HG03175 (cell line): Measurements from ENCODE around the gene POLDIP3.
"Not testable (repeated sequence)": the region's sequence is repeated elsewhere in the genome, so short reads cannot be mapped to it uniquely, and the experiment has no call there.

Experiments used
- ATAC-seq: cut with Tn5 transposase; IDR thresholded peaks from one replicate; pipeline ENCODE4 v1.9.1; 2021; ENCODE audit warnings: mild to moderate bottlenecking, moderate library complexity; ENCODE audit not compliant: unreplicated experiment

POLDIP3 gene

DNA sequence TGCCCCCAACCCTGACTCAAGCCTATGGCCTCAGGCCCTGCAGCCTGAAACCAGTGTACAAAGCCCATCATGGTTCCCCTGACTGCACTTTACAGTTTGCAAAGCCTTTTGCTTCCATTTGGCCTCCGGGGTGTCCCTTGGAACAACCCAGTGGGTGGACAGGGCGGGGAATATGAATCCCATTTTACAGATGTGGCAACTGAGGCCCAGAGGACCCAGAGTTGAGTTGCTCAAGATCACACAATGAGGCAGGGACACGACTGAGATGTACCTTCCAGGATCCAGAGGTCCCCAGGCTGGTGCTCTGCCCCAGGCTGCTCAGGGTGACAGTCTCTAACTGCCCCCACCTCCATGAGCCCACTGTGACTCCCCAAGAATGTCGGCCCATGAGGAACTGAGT is 5.4 kb upstream of the POLDIP3 start:
- ATAC-seq, result no peak

DNA sequence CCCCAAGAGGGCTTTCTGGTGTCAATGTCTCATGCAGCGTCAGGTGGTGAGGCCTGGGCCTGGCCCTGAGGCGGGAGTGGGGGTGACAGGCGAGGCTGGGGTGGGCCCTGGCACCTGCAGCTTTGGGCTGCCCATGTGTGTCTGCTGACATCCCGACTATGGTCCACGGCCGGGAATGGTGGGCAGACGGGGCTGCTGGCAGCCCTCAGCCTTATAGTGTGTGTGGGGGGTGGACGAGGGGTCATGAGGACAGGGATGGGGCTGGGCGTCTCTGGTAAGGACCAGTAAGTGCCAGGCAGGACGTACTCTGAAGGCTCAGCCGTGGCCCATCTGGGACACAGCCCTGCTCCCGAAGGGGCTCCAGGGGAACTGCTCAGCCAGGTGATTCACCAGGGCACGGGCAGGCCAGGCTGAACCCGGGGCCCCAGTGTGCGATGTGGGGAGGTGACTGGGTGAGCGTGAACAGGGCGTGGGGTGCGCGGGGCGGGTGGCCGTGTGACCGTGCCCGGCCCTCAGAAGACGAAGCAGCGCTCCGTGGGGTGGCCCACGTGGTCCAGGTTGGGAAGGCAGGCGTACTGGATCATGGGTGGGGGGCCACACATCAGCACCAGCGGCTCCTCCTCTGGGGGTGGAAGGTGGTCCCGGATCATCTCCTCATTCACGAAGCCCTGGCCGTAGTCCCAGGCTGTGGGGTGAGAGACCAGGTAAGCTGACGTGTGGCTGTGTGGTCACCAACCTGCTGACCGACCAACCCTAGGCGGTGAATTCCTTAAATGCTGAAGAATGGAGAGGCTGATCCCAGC is 4.8 kb upstream of the POLDIP3 start:
- no peak for ATAC-seq

DNA sequence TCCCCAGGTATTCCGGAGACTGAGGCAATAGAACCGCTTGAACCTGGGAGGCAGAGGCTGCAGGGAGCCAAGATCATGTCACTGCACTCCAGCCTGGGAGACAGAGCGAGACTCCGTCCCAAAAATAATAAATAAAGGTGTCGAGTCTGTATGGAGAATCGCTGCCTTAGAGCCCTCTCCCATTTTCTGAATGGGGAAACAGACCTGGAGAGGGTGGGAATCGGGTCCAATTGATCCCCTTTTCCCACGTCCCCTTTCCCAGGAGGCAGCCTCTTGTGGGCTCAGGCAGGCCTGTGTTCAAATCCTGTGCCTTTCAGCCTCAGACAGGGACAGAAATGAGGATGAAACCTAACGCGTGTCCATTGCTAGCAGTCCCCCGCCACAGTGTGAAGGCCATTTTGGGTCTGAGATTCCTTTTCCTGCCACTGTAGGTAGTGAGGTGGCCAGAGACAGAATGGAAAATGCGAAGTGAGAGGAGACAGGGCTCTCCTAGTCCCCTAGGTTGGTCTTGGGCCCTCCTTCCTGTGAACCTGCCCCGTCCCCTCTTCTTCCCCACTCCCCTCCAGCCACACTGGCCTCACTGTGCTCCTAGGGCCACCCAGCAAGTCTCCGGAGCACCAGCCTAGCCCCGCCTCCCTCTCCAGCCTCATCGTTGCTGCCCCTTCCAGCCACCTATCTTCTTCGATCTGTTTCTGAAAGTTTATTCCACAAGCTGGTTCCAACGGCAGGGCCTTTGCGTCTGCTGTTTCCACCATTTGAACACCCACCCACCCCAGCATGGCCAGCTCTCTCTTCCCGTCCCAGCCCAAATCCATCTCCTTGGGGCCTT is 2.7 kb upstream of the POLDIP3 start:
- no peak for ATAC-seq

DNA sequence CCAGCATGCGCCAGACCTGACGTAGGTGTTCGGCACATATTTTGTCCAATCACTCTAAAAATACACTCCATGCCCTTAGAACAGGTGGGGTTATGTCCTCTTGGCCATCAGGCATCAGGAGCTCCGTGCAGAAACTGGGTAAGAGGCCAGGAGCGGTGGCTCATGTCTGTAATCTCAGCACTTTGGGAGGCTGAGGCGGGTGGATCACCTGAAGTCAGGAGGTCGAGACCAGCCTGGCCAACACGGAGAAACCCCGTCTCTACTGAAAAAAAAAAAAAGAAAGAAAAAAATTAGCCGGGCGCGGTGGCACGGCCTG is 1.1 kb upstream of the POLDIP3 start:
- ATAC-seq, result not testable (repeated sequence)

DNA sequence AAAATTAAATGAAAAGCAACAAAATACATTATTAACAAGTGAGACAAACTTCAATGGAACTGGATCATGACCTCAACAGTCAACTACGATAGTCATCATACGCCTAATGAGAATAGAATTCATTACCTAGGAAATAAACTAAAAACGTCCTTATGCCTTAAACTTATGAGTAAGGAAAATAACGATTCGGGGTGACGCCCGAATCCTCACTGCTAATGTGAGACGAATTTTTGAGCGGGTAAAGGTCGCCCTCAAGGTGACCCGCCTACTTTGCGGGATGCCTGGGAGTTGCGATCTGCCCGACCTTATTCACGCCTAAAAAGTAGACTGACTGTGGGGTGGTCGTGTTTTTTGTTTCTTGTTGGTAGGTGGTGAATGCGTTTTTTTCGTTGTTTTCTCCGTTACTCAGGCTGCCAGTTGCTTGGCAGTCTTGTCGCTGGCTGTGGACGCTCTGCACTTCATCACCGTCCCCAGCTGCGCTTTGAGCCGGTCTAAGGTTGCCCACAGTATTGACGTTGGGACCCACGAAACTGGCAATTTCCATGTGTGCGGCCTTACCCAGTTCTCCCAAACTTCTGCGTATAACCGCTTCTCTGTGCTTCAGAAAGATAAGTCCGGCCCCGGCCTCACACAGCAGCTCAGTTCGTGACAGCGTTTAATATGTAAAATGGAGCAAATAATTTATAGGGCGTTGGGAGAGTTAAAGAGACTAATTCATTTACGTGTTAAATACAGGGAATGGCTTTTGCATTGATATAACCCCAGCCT is 593 bp upstream of the POLDIP3 start:
- peak; percentile 61 for ATAC-seq

DNA sequence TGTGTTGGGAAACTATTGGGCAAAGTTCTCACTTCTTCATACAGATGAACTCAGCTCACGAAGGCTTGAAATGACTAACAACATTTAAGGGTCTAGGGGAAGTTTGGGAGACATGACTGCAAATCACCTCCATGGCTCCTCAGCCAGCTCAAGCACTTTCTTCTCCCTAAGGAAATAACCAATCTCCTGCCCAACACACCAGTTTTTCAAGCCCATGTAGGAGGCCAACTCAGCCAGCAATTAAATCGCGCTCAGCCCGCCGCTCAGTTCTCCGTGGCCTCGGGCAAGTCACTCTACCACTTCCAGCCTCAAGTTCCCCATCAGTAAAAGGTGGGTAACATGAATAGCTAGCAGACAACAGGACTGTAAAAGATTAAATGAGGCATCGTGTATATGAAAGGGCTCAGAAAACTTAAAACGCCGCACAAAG is 796 bp downstream of the POLDIP3 start:
- no peak for ATAC-seq

DNA sequence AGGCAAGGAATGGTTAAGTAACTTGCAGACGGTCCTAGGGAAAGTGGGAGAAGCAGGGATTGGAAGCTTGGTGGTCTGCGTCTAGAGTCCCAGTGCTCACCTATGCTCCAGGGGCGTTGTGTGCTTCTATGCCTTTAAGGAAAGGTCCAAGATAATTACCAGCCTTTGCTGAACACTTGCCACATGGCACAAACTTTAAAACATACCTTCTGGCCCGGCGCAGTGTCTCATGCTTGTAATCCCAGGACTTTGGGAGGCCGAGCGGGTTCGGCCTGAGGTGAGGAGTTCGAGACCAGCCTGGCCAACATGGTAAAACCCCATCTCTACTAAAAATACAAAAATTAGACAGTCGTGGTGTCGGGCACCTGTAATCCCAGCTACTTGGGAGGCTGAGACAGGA is 2.3 kb downstream of the POLDIP3 start:
- no peak for ATAC-seq

DNA sequence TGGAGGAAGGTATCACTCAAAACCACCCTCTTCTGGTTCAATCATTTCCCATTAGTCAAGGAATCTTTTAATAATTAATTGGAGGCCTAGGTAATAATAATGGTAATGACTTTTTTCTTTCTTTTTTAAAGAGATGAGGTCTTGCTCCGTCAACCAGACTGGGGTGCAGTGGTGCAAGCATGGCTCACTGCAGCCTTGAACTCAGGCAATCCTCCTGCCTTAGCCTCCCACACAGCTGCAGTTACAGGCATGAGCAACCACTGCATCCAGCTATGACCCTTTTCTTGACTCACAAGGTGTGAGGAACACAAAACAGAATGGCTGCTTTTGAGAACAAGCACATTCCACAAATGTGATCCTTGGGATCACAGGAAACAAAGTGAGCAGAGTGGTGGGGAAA is 3.6 kb downstream of the POLDIP3 start:
- no peak for ATAC-seq

DNA sequence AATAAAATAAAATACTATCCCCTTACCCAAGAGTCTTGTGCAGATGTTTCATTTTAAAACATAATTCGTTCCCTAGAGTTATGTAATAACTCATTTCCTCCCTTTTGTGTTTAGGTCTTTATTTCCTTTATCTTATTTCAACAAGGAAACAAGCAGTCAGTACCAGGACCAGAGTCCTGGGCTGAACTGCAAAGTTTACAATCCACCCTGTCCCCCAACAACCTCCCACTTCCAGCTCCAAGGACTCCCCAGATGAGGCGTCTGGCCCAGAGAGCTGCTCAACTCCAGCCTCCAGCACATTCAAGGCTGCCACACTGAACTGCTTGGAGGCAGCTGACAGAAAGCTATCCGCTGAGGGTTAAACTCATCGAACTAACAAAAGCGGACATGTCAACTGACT is 4.5 kb downstream of the POLDIP3 start:
- no peak for ATAC-seq

DNA sequence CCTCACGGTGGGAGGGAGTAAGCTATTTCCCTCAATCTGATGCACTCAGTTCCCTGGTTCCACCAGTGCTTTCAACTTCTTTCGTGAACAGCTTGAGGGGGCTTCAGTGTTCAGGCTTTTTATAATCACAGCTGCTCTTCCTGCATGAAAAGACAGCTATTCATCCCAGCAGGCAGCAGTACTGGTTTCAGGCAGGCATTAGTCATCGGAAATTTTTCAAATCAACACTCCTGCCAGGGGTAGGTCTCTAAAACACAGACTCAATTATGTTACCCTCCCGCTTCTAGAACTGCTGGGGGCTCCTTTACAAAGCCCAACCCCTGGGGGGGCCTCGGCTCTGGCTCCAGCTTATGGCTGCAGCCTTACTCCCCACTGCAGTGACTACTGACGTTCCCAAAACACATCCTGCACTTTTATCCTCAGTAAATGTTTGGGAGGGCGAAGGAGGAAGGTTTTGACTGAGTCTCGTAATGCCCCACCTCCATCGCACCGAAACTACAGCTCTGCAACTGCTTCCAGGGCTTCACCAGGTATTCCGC is 5.8 kb downstream of the POLDIP3 start:
- no peak for ATAC-seq

DNA sequence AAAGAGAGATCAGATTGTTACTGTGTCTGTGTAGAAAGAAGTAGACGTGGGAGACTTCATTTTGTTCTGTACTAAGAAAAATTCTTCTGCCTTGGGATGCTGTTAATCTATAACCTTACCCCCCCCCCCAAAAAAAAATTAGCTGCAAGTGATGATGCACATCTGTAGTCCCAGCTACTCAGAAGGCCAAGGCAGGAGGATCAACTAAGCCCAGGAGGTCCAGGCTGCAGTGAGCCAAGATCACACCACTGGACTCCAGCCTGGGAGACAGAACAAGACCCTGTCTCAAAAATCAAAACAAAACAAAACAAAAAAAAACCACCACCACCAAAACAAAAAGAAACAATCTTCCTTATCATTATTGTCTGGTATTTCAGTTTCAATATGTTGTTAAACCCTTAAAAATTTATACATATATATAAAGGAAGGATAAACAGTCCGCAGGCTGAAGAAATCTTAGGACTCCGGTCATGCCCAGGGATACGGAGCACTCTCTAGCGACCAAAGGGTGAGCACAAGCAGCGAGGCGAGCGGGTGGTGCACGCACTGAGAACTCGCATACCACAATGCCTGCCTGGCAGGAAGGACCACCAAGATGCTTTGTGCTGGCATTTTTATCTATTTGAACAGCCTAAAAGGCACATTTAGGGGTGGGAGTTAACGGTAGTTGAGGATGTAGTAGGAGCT is 6.4 kb downstream of the POLDIP3 start:
- no peak for ATAC-seq

DNA sequence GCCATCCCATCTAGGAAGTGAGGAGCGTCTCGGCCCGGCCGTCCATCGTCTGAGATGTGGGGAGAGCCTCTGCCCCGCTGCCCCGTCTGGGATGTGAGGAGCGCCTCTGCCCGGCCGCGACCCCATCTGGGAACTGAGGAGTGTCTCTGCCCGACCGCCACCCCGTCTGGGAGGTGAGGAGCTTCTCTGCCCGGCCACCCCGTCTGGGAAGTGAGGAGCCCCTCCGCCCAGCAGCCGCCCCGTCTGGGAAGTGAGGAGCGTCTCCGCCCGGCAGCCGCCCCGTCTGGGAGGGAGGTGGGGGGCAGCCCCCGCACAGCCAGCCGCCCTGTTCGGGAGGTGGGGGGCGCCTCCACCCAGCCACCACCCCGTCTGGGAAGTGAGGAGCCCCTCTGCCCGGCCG is 7.0 kb downstream of the POLDIP3 start:
- ATAC-seq, result not testable (repeated sequence)

DNA sequence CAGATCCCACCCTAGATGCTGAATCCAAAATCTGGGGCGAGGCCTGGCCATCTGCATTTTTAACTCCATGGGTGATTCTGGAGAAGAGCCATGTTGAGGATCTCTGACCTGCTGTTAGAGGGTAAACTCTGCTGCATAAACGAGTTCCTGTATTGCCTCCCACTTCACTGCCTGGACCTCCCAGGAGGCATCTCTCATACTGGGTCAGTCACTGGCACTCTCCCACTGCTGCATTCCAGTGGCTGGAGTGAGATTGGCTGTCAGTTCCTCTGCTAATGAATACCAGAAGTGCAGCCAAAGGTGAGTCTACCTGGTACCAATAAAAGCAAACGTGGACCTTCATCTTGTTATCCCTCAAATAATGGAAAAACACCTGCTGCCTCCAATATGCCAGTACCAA is 10.3 kb downstream of the POLDIP3 start:
- ATAC-seq, result no peak

DNA sequence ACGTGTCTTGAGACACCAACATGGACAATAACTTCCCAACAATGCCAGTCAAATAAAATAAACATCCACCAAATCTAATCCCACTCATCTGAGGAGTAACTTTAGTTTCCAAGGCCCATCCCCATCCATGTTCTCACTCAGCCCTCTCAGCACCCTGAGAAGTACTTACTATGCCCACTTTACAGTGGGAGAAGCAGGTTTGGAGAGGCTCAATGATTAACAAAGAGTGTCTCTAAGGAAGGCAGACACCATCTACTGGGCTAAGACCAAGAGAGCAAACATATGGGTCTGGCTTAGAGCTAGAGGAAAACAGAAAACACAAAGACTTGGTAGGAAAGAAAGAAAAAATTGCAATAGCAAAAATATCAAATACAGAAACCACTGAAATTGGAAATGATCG is 11.3 kb downstream of the POLDIP3 start:
- no peak for ATAC-seq

DNA sequence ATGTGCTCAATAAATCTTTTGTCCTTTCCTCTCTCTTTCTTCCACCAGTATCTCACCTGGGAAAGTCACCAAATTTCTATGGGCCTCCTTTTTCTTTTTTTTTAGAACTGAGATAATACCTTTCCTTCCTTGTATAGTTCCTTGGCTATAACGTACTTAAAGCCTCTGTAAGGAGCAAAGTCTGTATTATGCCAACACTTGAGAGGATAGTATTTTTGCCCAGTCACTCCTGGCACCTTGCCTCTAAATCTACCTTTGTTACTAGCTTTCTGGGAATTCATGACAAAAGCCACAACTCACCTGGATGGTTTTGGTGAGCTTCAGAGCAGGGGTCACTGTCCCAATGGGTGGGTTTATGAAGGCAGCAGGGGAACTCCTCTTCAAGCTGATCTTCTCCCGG is 12.2 kb downstream of the POLDIP3 start:
- ATAC-seq, result no peak

DNA sequence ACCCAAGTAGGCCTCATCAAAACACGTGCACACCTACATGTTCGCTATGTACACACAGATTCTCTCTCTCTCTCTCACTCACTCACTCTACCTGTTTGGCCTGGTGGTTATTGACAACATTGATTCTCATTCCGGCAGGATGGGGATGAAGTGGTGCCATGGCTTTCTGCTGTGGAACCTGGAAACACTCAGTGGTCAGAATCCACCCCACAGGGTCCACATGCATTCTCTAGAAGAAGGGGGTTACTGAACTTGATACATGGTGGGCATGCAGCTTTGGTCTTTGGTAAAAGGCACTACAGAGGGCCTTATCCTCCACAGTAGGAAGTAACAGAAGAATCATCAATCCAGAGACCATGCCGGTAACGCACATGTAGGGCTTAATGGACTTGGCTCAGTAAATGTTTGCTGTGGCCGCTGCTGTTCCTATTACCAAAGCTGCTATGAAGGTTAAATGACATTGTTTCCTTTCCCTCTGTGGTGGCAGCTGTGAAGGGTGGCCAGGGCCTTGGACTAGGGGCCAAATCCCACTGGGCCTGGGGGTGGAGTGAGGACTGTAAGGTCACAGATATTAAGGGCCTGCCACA is 12.7 kb downstream of the POLDIP3 start:
- ATAC-seq, result no peak

DNA sequence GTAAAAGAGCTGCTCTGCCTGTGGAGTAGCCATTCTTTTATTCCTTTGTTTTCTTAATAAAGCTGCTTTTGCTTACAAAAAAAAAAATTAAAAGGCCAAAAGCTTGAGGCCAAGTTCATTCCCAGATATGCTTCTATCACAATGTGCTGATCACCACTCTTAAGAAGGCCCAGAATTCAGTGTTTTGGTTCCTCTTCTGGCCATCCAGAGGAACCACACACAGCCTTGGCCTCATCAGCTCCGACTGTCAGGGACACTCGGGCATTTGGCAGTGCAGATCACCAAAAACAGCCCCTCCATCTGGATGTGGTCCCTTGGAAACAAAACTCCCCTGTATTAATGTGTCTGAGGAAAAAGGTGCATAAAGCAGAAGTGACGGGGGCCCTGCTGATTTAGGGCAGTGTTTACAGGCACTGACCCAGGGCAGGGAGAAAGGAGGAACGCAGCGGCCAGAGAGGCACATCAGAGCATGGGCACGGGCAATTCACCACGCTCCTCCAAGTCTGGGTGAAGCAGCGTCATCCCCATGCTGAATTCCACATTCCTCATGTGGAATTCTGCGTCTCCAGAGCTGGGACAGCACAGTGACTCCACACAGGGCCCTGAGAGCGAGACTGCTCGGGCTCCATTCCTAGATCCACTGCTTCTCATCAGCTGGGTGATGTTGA is 17.7 kb downstream of the POLDIP3 start:
- ATAC-seq, result no peak

DNA sequence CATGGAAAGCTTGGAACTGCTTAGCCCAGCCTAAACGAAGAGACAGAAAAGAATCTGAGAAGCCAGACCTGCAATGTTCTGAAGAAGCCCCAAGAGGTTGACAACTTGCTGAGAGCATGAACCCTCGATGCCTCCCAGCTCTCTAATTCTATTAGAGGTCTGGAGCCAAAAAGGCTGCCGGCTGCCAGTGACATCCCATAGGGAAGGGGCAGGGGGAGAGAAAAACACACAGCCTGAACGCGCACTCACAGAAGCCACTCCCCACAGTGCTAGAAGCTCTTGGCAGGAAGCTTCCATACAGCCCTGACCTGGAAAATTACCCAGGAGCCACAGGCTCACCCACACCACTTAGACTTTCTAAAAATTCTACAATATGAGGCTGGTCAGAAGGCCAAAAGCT is 18.3 kb downstream of the POLDIP3 start:
- no peak for ATAC-seq

DNA sequence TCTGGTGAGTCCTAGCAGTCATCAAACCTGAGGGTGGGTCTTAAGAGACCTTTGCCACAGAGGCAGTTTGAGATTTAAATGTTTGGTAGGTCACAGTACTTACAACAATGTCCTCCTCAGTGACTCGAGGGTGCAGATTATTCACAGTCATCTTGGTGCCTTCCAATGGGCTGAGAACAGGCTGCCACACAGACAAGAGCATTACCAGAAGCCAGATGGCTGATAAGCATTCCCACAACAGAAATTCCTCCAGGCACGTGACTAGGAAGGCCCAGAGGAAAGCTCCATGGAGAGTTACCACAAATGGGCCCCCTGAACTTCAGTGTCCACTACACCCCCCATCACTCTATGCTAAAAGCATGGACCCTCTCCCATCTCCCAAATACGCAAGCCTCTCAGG is 19.2 kb downstream of the POLDIP3 start:
- no peak for ATAC-seq

DNA sequence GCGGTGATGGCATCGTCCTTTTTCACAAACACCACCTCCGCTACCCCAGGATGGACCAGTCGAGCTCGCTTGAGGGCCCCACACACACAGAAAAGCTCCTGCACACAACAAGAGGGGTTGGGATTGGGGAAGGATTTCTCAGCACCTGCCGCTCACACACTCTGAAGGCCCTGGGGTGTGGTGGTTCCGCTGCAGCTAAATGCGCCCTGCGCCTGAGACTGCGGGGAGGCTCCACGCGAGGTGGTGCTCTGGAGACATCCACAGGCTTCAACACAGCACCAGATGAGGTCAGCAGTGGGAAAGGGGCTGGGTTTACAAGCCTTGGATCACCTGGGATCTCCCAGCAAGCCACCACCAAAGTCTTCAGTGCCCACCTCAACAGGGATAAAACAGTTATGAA is 22.7 kb downstream of the POLDIP3 start:
- ATAC-seq, result no peak
